Measurements from ENCODE around the gene GAPDHS.

- TF ChIP-seq CTCF (conservative IDR thresholded peaks at IDR 0.05) = no peak
- no peak for TF ChIP-seq ZFX (IDR thresholded peaks at IDR 0.05)
Measured at GRCh38 chr19:35566738-35567137, 33.5 kb downstream of the GAPDHS start.
